ENCODE results near the gene YJU2.

- no peak for TF ChIP-seq POLR2A (IDR thresholded peaks at IDR 0.05; ENCODE audit: low read length)
- TF ChIP-seq GATA1 (IDR thresholded peaks at IDR 0.05; ENCODE audit: low read depth, low read length): no peak
These were observed 49.0 kb upstream of the YJU2 start for GRCh38 chr19:4197625-4198466.
